Thymus (tissue), 11 donors: ENCODE results near the gene LRP1B. TPM values are rescaled to one million over a fixed set of nuclear protein-coding genes. Genes with fewer than 3 reads are reported as not detected.

ENCODE experiments used
- DNase-seq, 9 donors: peaks; one replicate each; pipeline ENCODE4 v3.0.0-alpha.2; 2013; ENCODE audit warnings: low spot score in 9 of 9, low read depth in 6 of 9, missing footprints in 1 of 9
- H3K27ac ChIP-seq, 2 donors: one replicate each; pipeline ENCODE4 v1.5.1; 2013; ENCODE audit warnings: control low read depth in 1 of 2, low read depth in 1 of 2, low read length in 1 of 2, mild to moderate bottlenecking in 1 of 2, moderate library complexity in 1 of 2
- H3K27me3 ChIP-seq, 2 donors: one replicate each; pipeline ENCODE4 v1.5.1; 2013; ENCODE audit warnings: low read length in 1 of 2; ENCODE audit not compliant: control insufficient read depth in 2 of 2, insufficient read depth in 1 of 2
- H3K36me3 ChIP-seq, 2 donors: one replicate each; pipeline ENCODE4 v1.5.1; 2013; ENCODE audit warnings: low read length in 1 of 2, mild to moderate bottlenecking in 1 of 2, moderate library complexity in 1 of 2; ENCODE audit not compliant: control insufficient read depth in 2 of 2, insufficient read depth in 2 of 2
- H3K4me1 ChIP-seq, 2 donors: one replicate each; pipeline ENCODE4 v1.5.1; 2013; ENCODE audit warnings: low read length in 2 of 2; ENCODE audit not compliant: control insufficient read depth in 2 of 2, insufficient read depth in 2 of 2
- H3K4me3 ChIP-seq, 2 donors: one replicate each; pipeline ENCODE4 v1.5.1; 2013; ENCODE audit warnings: low read length in 2 of 2, control low read depth in 1 of 2, mild to moderate bottlenecking in 1 of 2
- H3K9me3 ChIP-seq, 2 donors: one replicate each; pipeline ENCODE4 v1.5.1; 2013; ENCODE audit warnings: low read length in 1 of 2, mild to moderate bottlenecking in 1 of 2; ENCODE audit not compliant: control insufficient read depth in 2 of 2, insufficient read depth in 1 of 2
- WGBS: extraction: QIAGEN DNeasy Blood & Tissue Kit; methylation state at CpG from one replicate; pipeline ENCODE4 v1.1.7; 2013; 5-methylcytosine and 5-hydroxymethylcytosine counted together
- polyA plus RNA-seq: library from polyadenylated mRNA; stranded (reverse); fragments of 200-250 nt; gene quantifications from one replicate; pipeline ENCODE4 v1.2.3, GENCODE V29; 2013
- total RNA-seq: library from RNA; stranded (reverse); fragments of 120-200 nt; gene quantifications from one replicate; pipeline ENCODE4 v1.2.4, GENCODE V29; 2013
- donor health status: healthy.

Gene LRP1B
- total and polyA plus RNA-seq, 2 donors: 0.18 to 0.28 TPM

DNA sequence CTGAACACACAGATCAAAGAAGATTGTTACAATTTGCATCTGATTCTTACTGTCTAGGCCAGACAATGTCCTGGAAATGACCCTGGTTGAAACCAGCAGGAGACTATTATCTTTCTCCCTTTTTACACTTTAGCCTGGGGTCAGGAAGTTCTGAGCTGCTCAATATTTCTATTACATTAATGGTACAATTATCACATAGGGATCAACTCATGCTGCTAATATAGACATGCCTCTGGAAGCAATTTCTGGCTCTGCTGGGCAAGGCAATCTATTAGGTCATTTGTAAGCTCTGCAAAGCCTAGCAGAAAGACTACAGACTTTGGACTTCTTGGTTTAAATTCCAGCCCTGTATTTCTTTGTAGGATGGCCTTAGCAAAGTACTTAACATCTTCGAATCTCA is 205.3 kb downstream of the LRP1B start:
- H3K36me3 ChIP-seq: no peaks in the 10 kb centered on the region
- DNase-seq: no peak
- 90% methylated on average over 1 of the region's 1 CpG for WGBS
- no peak overlapping the region for H3K4me3 ChIP-seq
- no peak overlapping the region for H3K27ac ChIP-seq
- H3K9me3 ChIP-seq: no peaks in the 10 kb centered on the region
- H3K4me1 ChIP-seq: no peaks in the 10 kb centered on the region
- H3K27me3 ChIP-seq: no peaks in the 10 kb centered on the region

GRCh38 chr2:141923657-141924056 is 207.2 kb downstream of the LRP1B start:
- no peak overlapping the region for H3K27ac ChIP-seq
- no peaks in the 10 kb centered on the region for H3K4me1 ChIP-seq
- no peaks in the 10 kb centered on the region for H3K27me3 ChIP-seq
- DNase-seq: no peak
- no peak overlapping the region for H3K4me3 ChIP-seq
- H3K36me3 ChIP-seq: no peaks in the 10 kb centered on the region
- no peaks in the 10 kb centered on the region for H3K9me3 ChIP-seq
- 83% methylated on average over 1 of the region's 1 CpG for WGBS

DNA sequence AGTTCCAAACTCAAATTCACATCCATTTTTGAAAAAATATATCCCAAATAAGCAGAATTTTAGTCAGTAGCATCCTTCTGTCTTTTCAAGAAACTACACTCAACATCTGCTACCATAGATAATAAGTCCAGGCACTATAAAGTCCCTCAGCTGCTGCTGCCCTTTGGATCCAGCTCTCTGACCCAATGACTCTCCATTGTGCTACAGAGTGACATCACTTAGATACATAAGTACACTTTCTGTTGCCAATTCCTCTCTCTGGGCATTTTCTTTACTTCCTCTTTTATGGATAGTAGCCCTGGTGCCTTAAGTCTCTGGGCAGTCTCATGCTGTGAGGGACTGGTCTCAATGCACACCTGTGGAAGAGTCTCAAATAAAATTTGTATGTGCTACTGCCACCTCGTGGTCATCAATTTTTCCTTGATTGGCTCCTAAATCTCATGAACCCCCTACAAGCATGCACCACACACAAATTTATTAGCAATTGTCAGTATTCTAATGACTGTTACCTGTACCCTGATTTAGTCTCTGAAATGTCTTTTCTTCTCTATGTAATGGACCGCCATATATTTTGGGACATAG is 219.2 kb downstream of the LRP1B start:
- no peaks in the 10 kb centered on the region for H3K36me3 ChIP-seq
- DNase-seq: peak in 5 of 9 donors; percentile 4 to 30 (median 7)

DNA sequence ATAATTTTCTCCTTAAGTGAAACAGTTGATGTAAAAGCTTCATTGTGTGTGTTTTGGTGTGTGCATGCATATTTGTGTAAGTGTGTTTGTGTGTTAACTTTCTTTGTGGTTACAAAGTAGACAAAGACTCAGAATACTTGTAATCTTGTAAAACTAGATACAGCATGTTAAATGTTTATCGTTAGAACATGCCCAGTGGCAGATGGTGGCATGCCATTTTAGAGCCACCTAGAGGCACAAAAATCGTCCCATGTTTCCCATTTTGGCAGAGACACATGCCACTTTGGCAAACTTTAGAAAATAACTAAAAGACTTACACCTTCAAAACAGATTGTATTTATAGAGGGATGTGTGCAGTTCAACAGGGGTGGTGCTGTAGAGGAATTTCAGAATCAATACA is 224.1 kb downstream of the LRP1B start:
- Histone ChIP-seq H3K4me1 (no peaks in the 10 kb centered on the region), H3K4me3 (no peak overlapping the region), H3K27ac (no peak overlapping the region), H3K9me3 (no peaks in the 10 kb centered on the region), H3K27me3 (no peaks in the 10 kb centered on the region), H3K36me3 (no peaks in the 10 kb centered on the region)
- no peak for DNase-seq
- 85% methylated on average over 2 of the region's 2 CpGs for WGBS

More for the DNA sequence above, 219.2 kb downstream of the LRP1B start:
- H3K9me3 ChIP-seq: no peaks in the 10 kb centered on the region
- WGBS: 39% methylated on average over 2 of the region's 2 CpGs
- no peak overlapping the region for H3K27ac ChIP-seq
- H3K4me1 ChIP-seq: no peaks in the 10 kb centered on the region
- H3K27me3 ChIP-seq: no peaks in the 10 kb centered on the region
- no peak overlapping the region for H3K4me3 ChIP-seq

GRCh38 chr2:141900826-141901225 is 230.0 kb downstream of the LRP1B start:
- WGBS: 95% methylated on average over 2 of the region's 2 CpGs
- peak in 1 of 9 donors; percentile 1 for DNase-seq
- no peaks in the 10 kb centered on the region for H3K4me1 ChIP-seq

GRCh38 chr2:141899740-141900139 is 231.1 kb downstream of the LRP1B start:
- no peaks in the 10 kb centered on the region for H3K36me3 ChIP-seq
- H3K4me1 ChIP-seq: no peaks in the 10 kb centered on the region
- H3K27ac ChIP-seq: no peak overlapping the region
- no peaks in the 10 kb centered on the region for H3K27me3 ChIP-seq
- DNase-seq: no peak
- WGBS: 87% methylated on average over 4 of the region's 4 CpGs
- H3K4me3 ChIP-seq: no peak overlapping the region
- H3K9me3 ChIP-seq: no peaks in the 10 kb centered on the region

More at GRCh38 chr2:141900826-141901225, 230.0 kb downstream of the LRP1B start:
- Histone ChIP-seq H3K9me3 (no peaks in the 10 kb centered on the region), H3K4me3 (no peak overlapping the region), H3K36me3 (no peaks in the 10 kb centered on the region), H3K27ac (no peak overlapping the region), H3K27me3 (no peaks in the 10 kb centered on the region)

DNA sequence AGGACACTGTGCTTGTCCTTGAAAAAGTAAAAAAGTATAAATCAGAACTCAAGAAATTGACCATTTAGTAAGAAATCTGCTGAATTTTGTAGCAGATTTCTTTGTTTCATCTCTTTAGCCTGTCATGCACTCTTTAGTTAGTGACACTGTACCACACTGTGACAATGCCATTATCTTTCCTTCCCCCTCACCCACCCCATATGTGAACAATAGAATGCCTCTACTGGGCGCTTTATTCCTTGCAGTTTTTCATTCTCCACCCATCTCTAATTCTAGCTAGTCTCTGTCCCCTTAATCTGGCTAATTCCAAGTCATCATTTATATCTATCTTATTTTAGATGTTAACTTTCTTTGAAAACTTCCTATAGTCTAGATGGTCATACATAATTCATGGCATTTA is 241.0 kb downstream of the LRP1B start:
- Histone ChIP-seq H3K27me3 (no peaks in the 10 kb centered on the region), H3K4me3 (no peak overlapping the region), H3K4me1 (no peaks in the 10 kb centered on the region), H3K36me3 (no peaks in the 10 kb centered on the region), H3K27ac (no peak overlapping the region), H3K9me3 (no peaks in the 10 kb centered on the region)
- 89% methylated on average over 1 of the region's 1 CpG for whole genome bisulfite sequencing
- DNase-seq: no peak

- Histone ChIP-seq H3K36me3 (no peaks in the 10 kb centered on the region), H3K9me3 (no peaks in the 10 kb centered on the region), H3K4me3 (no peak overlapping the region), H3K27me3 (no peaks in the 10 kb centered on the region), H3K4me1 (no peaks in the 10 kb centered on the region), H3K27ac (no peak overlapping the region)
- WGBS: 92% methylated on average over 1 of the region's 1 CpG
- DNase-seq: no peak
These were observed 241.7 kb downstream of the LRP1B start for GRCh38 chr2:141888987-141889555.

- Histone ChIP-seq H3K4me3 (no peak overlapping the region), H3K36me3 (no peaks in the 10 kb centered on the region), H3K27ac (no peak overlapping the region), H3K27me3 (no peaks in the 10 kb centered on the region), H3K4me1 (no peaks in the 10 kb centered on the region), H3K9me3 (no peaks in the 10 kb centered on the region)
- no peak for DNase-seq
- WGBS: 92% methylated on average over 3 of the region's 3 CpGs
These were observed 243.5 kb downstream of the LRP1B start for GRCh38 chr2:141887363-141887762.
